ENCODE results near the gene AGTRAP.

Gene AGTRAP

DNA sequence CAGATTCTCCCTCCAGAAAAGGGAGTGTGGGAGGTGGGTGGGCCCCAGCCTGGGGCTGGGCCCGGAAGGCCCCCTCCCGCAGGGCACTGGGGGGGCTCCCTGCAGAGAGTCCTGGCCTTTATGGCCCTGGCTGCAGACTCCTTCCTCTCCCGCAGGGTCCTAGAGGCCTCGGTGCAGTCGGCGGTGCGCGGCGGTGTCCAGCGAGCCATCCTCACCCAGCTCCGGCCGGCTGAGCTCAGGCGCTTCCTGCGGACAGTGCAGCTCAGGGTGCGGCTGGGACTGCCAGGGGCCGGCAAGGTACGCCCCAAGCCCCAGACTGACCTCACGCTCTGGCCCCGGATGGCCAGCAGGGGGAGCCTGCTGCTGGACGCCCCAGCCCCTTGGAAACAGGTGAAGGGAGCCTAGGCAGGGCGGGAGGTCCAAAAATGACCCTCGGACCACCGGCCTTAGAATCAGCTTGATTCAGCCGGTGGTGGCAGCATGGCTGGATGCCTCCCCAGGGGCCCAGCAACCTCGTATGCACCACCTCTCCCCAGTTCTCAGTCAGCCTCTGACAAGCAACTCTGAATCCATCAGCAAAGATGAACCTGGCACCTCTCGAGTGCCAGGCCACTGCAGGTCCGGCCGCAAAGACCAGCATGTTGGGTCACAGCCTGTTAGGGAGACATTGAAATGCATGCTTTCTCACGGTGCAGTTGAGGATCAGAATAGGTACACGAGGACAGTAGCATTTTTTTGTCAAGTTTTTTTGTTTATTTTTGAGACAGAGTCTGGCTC, 49.2 kb downstream of the AGTRAP start:
- TF ChIP-seq CTCF (IDR thresholded peaks at IDR 0.05; ENCODE audit: control insufficient read depth, insufficient read depth, low read depth, low read length, missing control alignments): peak; percentile 86
- DNase-seq (ENCODE audit: low read depth): no peak

GRCh38 chr1:11786168-11786567, 50.2 kb downstream of the AGTRAP start:
- no peak overlapping the region for H3K4me3 ChIP-seq (ENCODE audit: control insufficient read depth, low read depth, low read length)
- TF ChIP-seq CTCF (IDR thresholded peaks at IDR 0.05; ENCODE audit: control insufficient read depth, insufficient read depth, low read depth, low read length, missing control alignments): no peak
- DNase-seq (ENCODE audit: low read depth): no peak

More for the DNA sequence above, 49.2 kb downstream of the AGTRAP start:
- no peak overlapping the region for H3K4me3 ChIP-seq (ENCODE audit: control insufficient read depth, low read depth, low read length)

- H3K4me3 ChIP-seq (ENCODE audit: control insufficient read depth, low read depth, low read length): no peak overlapping the region
- no peak for TF ChIP-seq CTCF (IDR thresholded peaks at IDR 0.05; ENCODE audit: control insufficient read depth, insufficient read depth, low read depth, low read length, missing control alignments)
- DNase-seq (ENCODE audit: low read depth): no peak
These were observed 51.4 kb downstream of the AGTRAP start for GRCh38 chr1:11787251-11787803.

- no peak for DNase-seq (ENCODE audit: low read depth)
- no peak for TF ChIP-seq CTCF (IDR thresholded peaks at IDR 0.05; ENCODE audit: control insufficient read depth, insufficient read depth, low read depth, low read length, missing control alignments)
- no peak overlapping the region for H3K4me3 ChIP-seq (ENCODE audit: control insufficient read depth, low read depth, low read length)
These were observed 52.0 kb downstream of the AGTRAP start for GRCh38 chr1:11787804-11788436.

GRCh38 chr1:11788549-11789053, 52.7 kb downstream of the AGTRAP start:
- H3K4me3 ChIP-seq (ENCODE audit: control insufficient read depth, low read depth, low read length): no peak overlapping the region
- DNase-seq (ENCODE audit: low read depth): no peak
- TF ChIP-seq CTCF (IDR thresholded peaks at IDR 0.05; ENCODE audit: control insufficient read depth, insufficient read depth, low read depth, low read length, missing control alignments): no peak

- no peak for DNase-seq (ENCODE audit: low read depth)
- H3K4me3 ChIP-seq (ENCODE audit: control insufficient read depth, low read depth, low read length): no peak overlapping the region
- TF ChIP-seq CTCF (IDR thresholded peaks at IDR 0.05; ENCODE audit: control insufficient read depth, insufficient read depth, low read depth, low read length, missing control alignments): no peak
These were observed 53.5 kb downstream of the AGTRAP start for GRCh38 chr1:11789126-11790067.

All from AG09309 (cell line).